GM18505 (cell line): ENCODE measurements around the gene UBAP2.
"Not testable (repeated sequence)": the region's sequence is repeated elsewhere in the genome, so short reads cannot be mapped to it uniquely, and the experiment has no call there.

ENCODE experiments used
- ATAC-seq: cut with Tn5 transposase; IDR thresholded peaks from one replicate; pipeline ENCODE4 v1.9.1; 2021; ENCODE audit not compliant: unreplicated experiment
- POLR2A ChIP-seq: IDR thresholded peaks from 4 replicates; pipeline ENCODE4 v1.6.1; 2011; ENCODE audit warnings: borderline replicate concordance; ENCODE audit not compliant: insufficient read depth, insufficient read length; ENCODE audit errors: extremely low read depth

UBAP2 gene

GRCh38 chr9:33992632-33993031 is 56.1 kb downstream of the UBAP2 start:
- no peak for ATAC-seq
- no peak for TF ChIP-seq POLR2A

- peak; percentile 96 for ATAC-seq
- no peak for TF ChIP-seq POLR2A
Observed at GRCh38 chr9:33988219-33988890, 60.3 kb downstream of the UBAP2 start.

- TF ChIP-seq POLR2A: no peak
- ATAC-seq: no peak
Observed at GRCh38 chr9:33976414-33976813, 72.3 kb downstream of the UBAP2 start.

GRCh38 chr9:33972698-33973097 is 76.0 kb downstream of the UBAP2 start:
- ATAC-seq: no peak
- no peak for TF ChIP-seq POLR2A

GRCh38 chr9:33964086-33964768 is 84.5 kb downstream of the UBAP2 start:
- no peak for TF ChIP-seq POLR2A
- ATAC-seq: no peak

- ATAC-seq: not testable (repeated sequence)
Observed at GRCh38 chr9:33962468-33962867, 86.2 kb downstream of the UBAP2 start.

GRCh38 chr9:33959725-33960124 is 89.0 kb downstream of the UBAP2 start:
- TF ChIP-seq POLR2A: no peak
- no peak for ATAC-seq

GRCh38 chr9:33956544-33956943 is 92.1 kb downstream of the UBAP2 start:
- ATAC-seq: no peak
- TF ChIP-seq POLR2A: no peak

- no peak for TF ChIP-seq POLR2A
- no peak for ATAC-seq
Observed at GRCh38 chr9:33952066-33952465, 96.6 kb downstream of the UBAP2 start.

GRCh38 chr9:33950371-33950770 is 98.3 kb downstream of the UBAP2 start:
- TF ChIP-seq POLR2A: no peak
- ATAC-seq: no peak

GRCh38 chr9:33946779-33947535 is 101.7 kb downstream of the UBAP2 start:
- no peak for ATAC-seq
- no peak for TF ChIP-seq POLR2A

GRCh38 chr9:33943389-33943788 is 105.3 kb downstream of the UBAP2 start:
- ATAC-seq: no peak
- no peak for TF ChIP-seq POLR2A

- no peak for TF ChIP-seq POLR2A
- no peak for ATAC-seq
Observed at GRCh38 chr9:33942471-33943083, 106.1 kb downstream of the UBAP2 start.
